Muscle of arm (tissue), 12 donors: ENCODE measurements around the gene KCNQ1. TPM values are rescaled to one million over a fixed set of nuclear protein-coding genes. Genes with fewer than 3 reads are reported as not detected.

ENCODE experiments used
- DNase-seq: peaks from one replicate; pipeline ENCODE4 v3.0.0-alpha.2; 2013
- polyA plus RNA-seq, 12 donors: library from polyadenylated mRNA; unstranded; fragments of 120-200 nt; gene quantifications; one replicate each; pipeline ENCODE4 v1.2.1, GENCODE V29; 2013; ENCODE audit not compliant: insufficient read length in 12 of 12

The KCNQ1 gene
- polyA plus RNA-seq, 12 donors = 1.3 to 2.5 (median 2.0) TPM; not detected in 2

DNA sequence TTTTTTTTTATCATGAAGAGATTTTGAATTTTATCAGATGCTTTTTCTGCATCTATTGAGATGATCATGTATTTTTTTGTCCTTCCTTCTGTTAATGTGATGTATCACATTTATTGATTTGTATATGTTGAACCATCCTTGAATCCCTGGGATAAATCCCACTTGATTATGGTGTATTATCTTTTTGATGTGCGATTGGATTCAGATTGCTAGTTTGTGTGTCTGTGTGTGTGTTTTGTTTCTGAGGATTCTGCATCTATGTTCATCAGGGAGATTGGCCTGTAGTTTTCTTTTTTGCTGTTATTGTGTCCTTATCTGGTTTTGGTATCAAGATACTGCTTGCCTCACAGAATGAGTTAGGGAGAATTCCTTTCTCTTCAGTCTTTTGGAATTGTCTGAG, 202.4 kb downstream of the KCNQ1 start:
- DNase-seq = no peak

DNA sequence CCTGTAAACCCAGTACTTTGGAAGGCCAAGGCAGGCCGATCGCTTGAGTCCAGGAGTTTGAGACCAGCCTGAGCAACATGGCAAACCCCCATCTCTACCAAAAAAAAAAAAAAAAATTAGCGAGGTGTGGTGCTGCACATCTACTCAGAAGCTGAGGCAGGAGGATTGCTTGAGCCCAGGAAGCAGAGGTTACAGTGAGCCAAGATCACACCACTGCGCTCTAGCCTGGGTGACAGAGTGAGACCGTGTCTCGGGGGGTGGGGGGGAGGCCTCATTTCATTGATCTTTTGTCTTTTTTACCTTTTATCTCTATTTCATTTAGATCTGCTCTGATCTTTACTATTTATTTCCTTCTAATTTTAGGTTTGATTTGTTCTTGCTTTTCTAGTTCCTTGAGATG, 203.1 kb downstream of the KCNQ1 start:
- DNase-seq = no peak

DNA sequence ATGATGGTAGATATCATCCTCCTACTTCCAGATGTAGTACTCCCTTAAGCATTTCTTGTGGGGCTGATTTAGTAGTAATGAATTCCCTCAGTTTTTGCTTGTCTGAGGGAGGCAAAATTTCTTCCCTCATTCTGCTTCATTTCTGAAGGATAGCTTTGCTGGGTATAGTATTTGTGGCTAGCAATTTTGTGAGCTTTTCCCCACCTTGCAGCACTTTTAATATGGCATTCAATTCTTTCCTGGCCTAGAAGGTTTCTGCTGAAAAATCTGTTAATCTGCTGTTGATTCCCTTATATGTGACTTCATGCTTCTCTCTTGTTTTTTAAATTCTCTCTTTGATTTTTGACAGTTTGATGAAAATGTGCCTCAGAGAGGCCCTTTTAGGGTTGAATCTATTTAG, 204.6 kb downstream of the KCNQ1 start:
- DNase-seq = no peak

DNA sequence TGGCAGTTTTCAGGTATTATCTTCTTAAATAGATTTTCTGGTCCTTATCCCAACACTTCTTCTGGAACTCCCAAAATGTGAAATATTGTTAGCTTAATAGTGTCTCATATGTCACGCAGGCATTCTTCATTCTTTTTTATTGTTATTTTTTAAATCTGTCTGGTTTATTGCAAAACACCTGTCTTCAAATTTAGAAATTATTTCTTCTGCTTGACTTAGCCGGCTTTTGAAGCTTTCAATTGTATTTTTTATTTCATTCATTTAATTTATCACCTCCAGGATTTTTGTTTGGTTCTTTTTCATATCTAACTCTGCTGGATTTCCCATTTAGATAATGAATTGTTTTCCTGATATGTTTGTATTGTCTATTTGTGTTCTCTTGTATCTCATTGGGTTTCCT, 205.0 kb downstream of the KCNQ1 start:
- no peak for DNase-seq

DNA sequence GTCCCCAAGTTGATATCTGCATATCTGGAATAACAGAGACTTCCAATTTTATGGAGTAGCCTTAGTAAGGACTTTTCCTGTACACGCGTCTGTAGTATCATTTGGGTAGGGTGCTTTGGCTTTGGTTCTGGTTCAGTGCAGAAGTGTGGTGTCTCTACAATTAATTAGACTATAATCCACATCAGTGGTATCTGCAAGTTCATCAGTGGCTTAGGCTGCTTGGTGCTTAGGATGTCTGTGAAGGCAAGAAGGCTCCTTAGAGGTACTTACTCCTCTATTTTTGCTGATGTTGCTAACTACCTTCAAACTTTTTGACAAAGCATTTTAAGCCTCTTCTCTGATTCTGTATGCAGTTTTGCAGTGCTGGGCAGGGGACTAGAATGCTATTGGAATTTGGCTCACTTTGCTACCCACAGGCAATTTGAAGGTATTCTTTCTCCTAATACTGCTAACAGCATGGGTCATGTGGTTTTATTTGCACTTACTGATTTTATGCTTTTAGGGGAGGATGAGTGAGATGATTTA, 205.6 kb downstream of the KCNQ1 start:
- no peak for DNase-seq

DNA sequence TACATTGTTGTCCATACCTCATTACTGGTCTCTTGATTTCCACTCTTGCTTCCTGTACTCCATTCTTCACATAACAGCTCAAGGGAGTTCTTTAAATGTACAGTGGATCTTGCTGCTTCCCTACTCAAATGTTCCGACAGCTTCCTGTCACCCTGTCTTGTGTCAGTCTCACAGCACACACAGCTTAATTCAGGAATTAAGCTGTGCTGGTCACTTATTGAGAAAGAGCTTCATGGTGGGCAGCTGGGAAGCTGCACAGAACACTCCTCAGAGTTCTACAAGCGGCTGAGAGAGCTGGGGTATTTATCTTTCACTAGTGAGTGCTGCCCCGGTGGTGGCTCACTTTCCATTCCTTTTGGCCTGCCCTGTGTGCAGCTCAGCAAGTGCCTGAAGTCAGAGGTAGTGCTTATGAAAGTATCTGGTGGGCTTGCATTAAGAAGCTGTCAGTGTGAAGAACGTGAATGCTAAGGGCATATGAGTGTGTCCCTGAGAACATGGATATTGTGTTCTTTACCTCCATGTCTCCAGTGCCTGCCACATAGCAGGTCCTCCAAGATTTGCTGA, 206.3 kb downstream of the KCNQ1 start:
- no peak for DNase-seq

DNA sequence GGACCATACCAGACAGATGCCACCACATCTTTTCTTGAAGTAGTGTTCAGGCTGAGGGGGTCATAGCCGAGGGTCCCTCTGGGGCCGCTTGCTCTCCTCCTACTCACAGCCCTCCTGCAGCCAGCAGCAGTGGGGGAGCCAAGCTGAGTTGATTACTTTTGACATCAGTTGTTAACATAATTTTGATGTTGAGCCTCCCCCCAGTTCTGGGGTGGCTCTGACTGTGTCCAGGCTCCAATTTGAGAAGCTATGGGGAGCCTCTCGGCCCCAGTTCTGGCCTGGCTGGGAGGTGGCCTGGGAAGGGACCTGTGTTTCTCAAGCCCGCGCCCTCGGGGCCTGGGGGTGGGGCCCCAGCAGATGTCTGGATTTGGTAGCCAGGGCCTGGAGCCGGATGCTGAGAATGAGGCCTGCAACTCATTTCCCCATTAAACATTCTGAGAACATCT, 207.0 kb downstream of the KCNQ1 start:
- DNase-seq = peak; percentile 67

DNA sequence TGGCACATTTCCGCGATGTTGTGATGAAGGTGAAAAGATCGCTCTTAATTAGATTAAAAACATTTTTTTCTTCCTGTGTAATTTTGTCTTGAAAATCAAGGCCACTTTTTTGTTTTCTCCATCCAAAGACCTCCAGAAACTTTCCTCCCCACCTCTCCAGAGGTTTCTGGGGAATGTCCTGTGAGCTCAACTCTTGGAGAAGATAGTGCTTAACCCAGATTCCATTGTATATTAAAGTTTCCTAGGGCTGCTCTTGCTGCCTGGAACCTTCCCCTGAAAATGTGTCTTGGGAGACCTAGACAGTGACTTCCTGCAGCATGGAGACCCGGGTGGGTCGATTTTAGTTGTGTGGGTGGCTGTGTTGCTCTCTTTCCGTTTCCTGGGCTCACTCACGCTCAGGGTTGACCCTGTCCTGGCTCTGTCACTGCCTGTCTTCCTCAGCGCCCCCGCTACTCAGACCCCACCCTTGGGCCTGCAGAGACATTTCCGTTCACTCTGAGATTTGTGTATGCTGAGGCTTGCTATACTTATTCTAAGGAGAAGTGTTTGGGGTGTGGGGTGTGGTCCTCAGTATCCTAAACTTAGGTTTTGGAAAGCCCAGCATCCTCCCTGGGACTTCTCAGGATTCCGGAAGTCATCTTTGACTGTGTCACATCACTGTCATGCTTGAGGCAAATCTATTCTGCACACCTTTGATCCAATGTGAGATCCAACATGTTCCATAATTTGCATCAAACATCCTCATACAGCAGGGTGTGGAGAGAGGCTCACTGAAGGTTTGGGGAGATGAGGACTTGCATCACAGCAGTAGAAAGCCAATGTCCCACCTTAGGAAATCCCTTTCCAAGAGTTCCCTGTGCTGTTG, 207.8 kb downstream of the KCNQ1 start:
- peak; percentile 61 for DNase-seq

DNA sequence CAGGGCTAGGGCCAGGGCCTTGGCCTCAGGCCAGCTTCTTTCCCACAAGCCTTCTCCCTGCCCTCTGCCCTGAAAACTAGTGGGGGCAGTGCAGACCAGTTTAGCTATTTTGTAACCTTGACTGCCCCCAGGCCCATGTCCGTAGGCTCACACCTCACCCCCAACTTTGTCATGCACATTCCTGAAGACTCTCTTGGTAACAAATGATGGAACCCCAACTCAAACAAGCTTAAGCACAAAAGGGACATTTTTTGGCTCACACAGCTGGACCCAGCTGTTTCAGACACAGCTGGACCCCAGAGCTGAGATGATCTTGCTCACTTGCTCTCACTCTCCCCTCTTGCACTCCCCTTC, 208.4 kb downstream of the KCNQ1 start:
- peak; percentile 52 for DNase-seq

DNA sequence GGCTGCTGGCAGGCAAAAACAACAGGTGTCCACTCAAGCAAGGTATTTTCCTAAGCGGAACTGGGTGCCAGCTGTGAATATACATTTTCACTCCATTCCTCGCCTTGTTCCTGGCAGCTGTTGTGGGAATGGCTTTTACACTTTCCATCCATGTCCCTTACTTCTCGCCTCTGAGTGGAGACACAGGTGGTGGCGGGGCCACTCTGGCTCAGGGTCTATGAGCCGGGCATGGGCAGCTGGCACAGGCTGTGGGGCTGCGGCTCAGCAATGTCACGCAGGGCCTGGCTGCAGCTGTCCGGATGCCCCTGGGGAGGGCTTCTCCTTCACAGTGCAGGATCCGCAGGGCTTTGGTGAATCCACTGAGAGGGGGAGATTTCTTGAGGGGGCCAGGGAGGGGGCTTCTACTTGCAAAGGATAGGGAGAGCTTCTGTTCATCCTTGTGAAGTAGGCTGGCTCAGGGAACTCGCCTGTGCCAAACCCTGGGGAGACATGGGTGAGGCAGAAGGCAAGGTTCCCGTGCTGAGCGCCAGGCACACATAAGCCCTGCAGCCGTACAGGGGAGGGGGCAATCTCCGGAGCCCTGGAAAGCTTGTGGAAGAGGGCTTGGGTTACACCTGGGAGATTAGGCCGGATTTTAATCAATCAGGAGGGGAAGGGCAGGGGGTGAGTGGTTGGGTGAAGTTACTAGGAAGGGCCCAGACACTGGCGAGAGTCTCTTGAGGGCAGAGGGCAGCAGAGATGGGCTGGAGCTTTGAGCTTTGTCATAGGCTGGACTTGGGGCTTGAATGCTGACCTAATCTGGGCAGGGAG, 209.3 kb downstream of the KCNQ1 start:
- DNase-seq = peak; percentile 37

DNA sequence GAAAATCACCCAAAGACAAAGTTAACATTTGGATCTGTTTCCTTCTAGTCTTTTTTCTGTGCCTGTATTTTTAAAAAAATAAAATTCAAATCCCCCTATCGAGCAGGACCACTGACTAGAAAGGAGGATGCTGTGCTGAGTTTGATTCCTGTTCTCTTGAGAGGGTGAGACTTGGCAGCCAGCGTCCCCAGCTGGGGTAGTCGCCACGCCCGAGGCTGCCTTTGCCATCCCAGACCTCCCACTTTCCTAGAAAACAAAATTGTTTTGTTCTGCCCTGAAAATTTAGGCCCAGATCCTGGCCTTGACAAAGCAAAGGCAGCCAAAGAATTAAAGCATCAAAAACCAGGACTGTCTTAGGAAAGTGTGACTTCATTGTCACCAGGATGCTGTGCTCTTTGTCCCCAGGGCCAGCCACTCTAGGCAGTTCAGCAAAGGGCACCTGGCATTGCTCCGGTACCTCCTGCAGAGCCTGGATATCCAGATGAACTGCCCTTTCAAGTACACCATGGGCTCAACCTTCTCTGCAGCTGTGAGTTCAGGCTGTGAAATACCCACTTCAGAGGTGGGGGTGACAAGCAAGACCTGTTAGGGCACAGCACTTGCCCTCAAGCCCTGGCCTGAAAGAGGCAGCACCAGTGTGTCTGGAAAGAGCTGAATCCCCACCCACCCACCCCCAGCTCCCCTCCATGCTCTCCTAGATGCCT, 210.4 kb downstream of the KCNQ1 start:
- DNase-seq = no peak

DNA sequence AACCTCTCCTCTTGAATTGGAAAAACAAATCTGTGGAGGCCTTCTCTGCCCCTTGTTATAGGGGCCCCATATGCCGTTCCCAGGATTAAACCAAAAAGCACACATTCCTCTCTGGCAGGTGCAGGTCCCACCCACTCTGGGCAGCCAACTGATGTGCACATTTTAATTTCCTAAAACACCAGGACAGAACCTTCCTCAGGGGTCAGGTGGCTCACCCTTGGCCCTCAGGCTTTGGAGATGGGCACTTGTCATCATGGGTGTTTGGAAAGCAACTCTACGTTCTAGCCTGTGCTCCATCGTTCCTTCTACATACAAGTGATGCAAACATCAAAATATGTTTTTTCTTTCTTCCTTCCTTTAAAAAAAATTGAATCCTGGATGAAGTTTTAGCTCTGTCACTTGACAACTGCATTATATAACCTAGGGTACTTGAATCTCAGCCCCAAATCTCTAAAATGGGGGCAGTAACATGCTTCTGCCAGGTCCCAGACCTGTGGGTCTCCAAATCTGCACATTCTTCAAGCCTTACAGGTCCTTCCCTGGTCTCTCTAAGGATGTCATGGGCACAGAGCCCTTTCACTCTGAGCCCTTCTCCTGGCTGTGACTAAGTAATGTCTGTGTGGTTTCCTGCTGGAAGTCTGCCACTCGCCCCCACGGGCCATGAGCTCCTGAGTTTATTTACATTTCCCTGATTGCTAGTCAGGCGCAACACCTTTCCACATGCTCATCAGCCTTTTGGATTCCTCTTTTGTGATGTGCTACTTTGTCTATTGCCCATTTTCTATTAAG, 211.2 kb downstream of the KCNQ1 start:
- no peak for DNase-seq

DNA sequence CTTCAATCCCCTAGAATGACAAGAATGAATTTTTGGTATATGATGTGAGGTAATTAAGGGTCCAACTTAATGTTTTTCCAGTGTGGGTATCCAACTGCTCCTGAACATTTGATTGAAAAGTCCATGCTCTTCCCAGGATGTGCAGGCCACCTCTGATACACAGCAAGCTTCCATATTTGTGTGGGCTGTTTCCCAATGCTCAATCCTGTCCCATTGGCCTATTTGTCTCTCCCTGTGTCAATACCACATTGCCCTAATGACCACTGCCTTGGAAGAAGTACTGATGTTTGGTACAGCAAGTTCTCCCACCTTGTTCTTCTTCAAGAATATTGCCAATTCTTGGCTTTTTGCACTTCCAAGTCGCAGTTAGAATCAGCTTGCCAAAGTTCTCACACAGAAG, 212.1 kb downstream of the KCNQ1 start:
- no peak for DNase-seq

DNA sequence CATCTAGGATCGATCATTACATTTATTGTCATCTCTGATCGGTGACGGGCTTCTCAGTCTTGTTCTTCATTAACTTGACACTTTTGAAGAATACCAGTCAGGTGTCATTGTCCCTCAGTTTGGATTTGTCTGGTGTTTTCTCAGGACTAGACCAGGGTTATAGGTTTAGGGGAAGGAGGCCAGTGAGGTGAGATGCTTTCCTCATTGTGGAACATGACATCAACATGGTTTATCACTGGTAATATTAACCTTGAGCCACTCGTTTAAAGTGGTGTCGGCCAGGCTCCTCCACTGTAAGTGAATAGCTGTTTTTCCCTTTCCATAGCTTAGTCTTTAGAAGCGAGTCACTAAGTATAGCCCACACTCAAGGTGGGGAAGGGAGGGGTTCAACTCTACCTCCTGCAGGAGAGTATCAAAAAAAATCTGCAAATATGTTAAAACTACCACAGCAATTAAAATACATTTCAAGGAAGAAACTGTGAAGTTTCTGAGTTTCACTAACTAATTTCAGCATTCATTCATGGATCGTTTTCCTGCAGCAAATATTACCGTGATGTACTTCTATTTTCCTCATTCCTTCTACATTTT, 213.0 kb downstream of the KCNQ1 start:
- no peak for DNase-seq

DNA sequence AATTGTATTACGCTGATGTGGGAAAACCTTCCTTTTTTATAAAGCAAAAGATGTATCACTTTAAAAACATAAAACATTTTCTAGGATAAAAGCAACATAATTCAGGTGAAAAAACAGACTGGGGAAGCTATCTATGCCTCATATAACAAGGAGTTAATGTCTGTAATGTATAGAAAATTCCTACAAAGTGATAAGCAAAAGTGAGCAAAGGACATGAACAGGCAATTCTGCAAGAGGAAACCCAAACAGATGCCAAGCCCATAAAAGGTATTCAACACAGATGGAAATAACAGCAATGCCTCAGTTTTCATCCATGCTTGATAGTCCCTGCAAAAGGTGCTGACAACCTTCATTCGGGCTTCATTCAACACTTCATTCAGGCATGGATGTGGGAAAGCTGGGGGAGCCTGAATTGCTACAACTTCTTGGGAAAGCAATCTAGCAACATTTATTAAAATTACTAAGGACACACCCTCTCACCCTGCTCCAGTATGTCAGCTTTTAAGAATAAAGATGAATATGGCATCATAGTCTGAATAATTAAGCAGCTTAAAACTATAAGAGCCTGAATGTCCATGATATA, 215.6 kb downstream of the KCNQ1 start:
- DNase-seq = no peak

DNA sequence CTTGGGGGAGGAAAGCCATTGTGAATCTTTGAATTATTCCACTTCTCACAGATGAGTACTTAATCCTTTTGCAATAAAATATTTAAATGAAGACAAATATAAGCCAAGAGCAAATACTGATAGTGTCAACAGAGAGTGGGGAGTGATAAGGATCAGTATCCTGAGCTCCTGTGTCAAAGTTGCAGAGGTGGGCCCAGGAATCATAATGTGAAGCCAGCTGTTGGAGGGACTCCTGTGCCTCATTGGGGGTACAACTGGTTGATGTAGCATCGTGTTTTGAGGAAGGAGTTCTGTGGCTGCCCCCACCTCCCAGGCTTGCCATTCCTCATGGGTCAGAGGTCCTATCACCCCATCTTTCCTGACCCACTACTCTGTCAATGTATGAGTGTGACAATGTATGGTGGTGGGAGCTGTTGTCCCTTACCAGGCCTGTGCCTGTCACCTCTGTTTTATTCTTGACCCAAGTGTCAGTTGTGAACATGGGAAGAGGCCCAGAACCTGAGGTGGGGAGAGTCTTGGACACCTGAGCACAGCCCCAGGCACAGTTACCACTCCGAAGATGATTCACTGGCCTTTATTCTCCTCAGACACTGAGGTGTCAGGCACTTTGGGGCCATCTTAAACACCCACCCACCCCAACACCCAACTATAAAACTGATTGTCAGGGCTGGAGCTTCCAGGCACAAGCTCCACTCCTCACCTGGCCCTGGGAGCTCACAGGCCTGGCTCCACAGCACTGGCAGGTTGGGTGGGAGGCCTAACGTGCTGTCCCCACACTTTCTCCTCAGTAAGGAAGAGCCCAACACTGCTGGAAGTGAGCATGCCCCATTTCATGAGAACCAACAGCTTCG, 216.6 kb downstream of the KCNQ1 start:
- no peak for DNase-seq

DNA sequence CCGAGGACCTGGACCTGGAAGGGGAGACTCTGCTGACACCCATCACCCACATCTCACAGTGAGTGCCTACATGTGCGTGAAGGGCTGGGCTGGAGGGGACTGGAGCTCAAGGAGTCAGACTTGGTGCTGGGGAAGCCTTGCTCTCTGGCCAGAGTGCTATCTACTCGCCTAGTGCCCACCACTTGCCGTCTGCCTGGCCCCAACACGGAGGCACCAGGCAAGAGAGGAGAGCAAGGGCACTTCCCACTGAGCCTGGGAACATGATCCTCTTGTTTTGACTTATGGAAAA, 217.2 kb downstream of the KCNQ1 start:
- no peak for DNase-seq

DNA sequence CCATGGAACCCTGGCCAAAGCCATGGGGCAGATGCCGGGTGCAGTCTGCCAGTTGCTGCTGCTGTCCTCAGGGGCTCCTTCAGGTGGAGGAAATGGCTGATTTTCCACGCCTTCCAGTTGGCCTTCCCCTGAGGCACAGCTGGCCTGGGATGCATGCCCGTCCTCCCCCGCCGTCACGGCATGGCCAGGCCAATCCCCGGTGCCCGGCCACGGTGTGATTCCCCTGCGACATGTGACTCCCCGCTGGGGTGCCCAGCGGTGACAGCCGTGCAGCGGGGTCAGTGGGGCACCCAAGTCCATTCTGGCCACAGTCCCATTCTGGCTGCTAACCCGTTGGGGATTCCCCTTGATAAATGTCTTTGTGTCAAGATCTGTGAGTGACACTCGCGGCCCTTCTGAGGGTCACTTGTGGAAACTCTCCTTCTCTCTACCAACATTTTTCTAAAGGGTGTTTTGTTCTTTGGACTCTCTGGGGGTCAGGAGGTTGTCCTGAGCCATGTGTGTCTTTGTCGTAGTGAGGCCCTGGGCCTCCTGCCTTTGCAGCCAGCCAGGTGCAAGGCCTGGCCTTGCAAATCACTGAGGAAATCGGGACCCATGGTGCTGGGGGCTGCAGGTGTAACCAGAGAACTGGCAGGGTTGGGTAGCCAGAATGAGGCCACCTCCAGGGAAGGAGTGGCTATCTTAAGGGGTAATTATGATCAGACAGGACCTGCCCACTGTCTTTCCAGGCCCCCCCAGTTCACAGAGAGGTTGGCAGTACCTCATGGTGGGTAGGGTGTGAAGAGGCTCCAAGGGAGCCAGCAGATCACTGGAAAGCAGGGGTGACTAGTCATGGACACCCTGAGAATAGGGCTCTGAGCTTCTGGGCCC, 217.9 kb downstream of the KCNQ1 start:
- DNase-seq = no peak

DNA sequence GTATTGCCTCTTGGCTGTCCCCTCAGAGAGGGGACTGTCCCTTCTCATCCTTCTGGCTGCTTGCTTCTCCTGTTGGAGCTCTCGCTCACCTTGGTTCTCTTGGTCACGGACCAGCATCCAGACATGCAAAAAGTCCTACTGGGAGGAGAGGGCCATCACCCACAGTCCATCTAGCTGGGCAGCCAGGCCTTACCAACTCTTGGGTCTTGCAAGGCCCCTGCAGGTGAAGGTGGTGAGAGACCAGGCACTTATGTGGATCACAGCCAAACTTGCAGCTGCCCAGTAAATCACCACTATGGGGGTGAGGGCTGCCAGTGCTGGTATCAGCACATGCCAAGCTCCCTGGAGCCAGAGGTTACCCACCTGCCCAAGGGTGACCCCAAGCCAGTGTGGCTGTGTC, 218.7 kb downstream of the KCNQ1 start:
- no peak for DNase-seq
